OCI-LY3 (cell line): Measurements from ENCODE around the gene POLDIP2.

Experiments
- H2AFZ ChIP-seq: fragments of 200-600, 300-600 bp; shearing (Covaris generic); 2 replicates; pipeline ENCODE4 v1.6.0; 2014; ENCODE audit warnings: antibody characterized with exemption, low read depth, low read length
- H3K27ac ChIP-seq: fragments of 200-600, 300-600 bp; sonication (generic); 2 replicates; pipeline ENCODE4 v1.5.1; 2014; ENCODE audit warnings: mild to moderate bottlenecking, low read length, moderate library complexity, mixed read lengths
- H3K27me3 ChIP-seq: fragments of 200-600, 300-600 bp; sonication (generic); 2 replicates; pipeline ENCODE4 v1.6.1; 2014; ENCODE audit warnings: low read depth, low read length, mixed read lengths
- H3K36me3 ChIP-seq: fragments of 200-600, 300-600 bp; sonication (generic); replicated peaks from 2 replicates; pipeline ENCODE3; 2014; ENCODE audit warnings: low read depth, low read length, mixed read lengths
- H3K4me1 ChIP-seq: fragments of 300-600, 200-600 bp; sonication (generic); 2 replicates; pipeline ENCODE4 v1.6.1; 2014; ENCODE audit warnings: low read length, mixed read lengths
- H3K4me2 ChIP-seq: fragments of 200-600, 300-600 bp; sonication (generic); 2 replicates; pipeline ENCODE4 v1.6.1; 2014; ENCODE audit warnings: low read length, mixed read lengths
- H3K4me3 ChIP-seq: fragments of 300-600, 200-600 bp; sonication (generic); 2 replicates; pipeline ENCODE4 v1.5.1; 2014; ENCODE audit warnings: antibody characterized with exemption, mild to moderate bottlenecking, low read length, moderate library complexity
- H3K79me2 ChIP-seq: fragments of 300-600, 200-600 bp; shearing (Covaris generic); 2 replicates; pipeline ENCODE4 v1.6.1; 2014; ENCODE audit warnings: mild to moderate bottlenecking, low read length, mixed read lengths
- H3K9ac ChIP-seq: fragments of 300-600, 200-600 bp; shearing (Covaris generic); 2 replicates; pipeline ENCODE4 v1.6.0; 2014; ENCODE audit warnings: mild to moderate bottlenecking, low read length, moderate library complexity
- H3K9me3 ChIP-seq: fragments of 200-600, 300-600 bp; shearing (Covaris generic); 2 replicates; pipeline ENCODE4 v1.6.1; 2014; ENCODE audit warnings: low read length, mixed read lengths; ENCODE audit not compliant: insufficient read depth
- H4K20me1 ChIP-seq: fragments of 200-600, 300-600 bp; sonication (generic); 2 replicates; pipeline ENCODE4 v1.6.1; 2016; ENCODE audit warnings: low read length, mixed read lengths; ENCODE audit not compliant: insufficient read depth
- CTCF ChIP-seq: fragments of 200-600, 300-600 bp; sonication (generic); IDR thresholded peaks from 2 replicates; pipeline ENCODE4 v1.5.1; 2014; ENCODE audit warnings: antibody characterized with exemption, low read length, low read depth
- EZH2phosphoT487 ChIP-seq: fragments of 200-600 bp; shearing (Covaris generic); IDR thresholded peaks from 2 replicates; pipeline ENCODE4 v1.6.1; 2018; ENCODE audit warnings: antibody characterized with exemption, mixed run types, low read depth

Gene POLDIP2

GRCh38 chr17:28368306-28368831 lies 11.0 kb upstream of the POLDIP2 start:
- peaks cover 13% of the 10 kb centered on the region for H3K4me1 ChIP-seq
- no peak overlapping the region for H3K9ac ChIP-seq
- H4K20me1 ChIP-seq: peaks cover 9% of the 10 kb centered on the region; the same call in 1 of the 2 replicates
- no peak overlapping the region for H3K27ac ChIP-seq
- H3K9me3 ChIP-seq: no peaks in the 10 kb centered on the region
- H3K79me2 ChIP-seq: peaks cover 16% of the 10 kb centered on the region
- TF ChIP-seq EZH2phosphoT487: no peak
- TF ChIP-seq CTCF: no peak
- peaks cover 3% of the 10 kb centered on the region for H3K36me3 ChIP-seq
- no peak overlapping the region for H3K4me2 ChIP-seq
- no peak overlapping the region for H2AFZ ChIP-seq
- no peaks in the 10 kb centered on the region for H3K27me3 ChIP-seq
- H3K4me3 ChIP-seq: no peak overlapping the region

DNA sequence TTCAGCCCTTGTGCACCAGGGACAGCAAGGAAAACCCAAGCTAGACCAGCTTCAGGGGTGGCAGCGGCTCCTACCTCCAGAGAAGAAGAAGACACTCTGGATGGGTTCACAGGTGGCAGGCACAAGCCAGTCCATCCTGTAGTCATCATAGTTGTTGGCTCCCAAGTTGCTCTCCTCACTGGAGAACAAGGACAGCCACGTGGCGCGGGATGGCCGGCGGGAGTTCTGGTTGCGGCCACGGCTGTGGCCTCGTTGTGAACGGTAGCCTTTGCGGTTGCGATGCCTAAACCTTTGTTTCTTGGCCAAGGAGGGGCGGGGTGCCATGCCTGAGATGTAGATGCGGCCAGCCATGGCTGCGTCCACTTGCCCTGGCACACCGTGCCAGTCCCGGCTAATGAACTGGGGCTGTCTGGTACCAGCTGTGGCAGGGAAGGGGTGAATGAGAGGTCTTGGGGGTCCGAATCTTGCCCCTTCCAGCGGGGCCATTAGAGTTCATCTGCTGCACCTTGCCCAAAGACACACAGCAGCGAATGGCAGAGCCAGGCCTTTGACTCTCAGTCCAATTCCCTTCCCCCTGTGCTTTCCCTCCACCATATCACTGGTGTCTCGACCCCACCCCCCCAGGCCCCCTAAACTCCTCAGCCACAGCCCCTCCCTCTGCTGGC lies 10.4 kb upstream of the POLDIP2 start:
- Histone ChIP-seq H3K9me3 (no peaks in the 10 kb centered on the region), H3K4me2 (no peak overlapping the region), H4K20me1 (0 out of 2 replicates have a peak, but pooled peaks cover 3% of the 10 kb centered on the region), H3K27me3 (no peaks in the 10 kb centered on the region), H3K27ac (no peak overlapping the region), H3K79me2 (peaks cover 10% of the 10 kb centered on the region), H3K36me3 (peaks cover 3% of the 10 kb centered on the region), H3K4me1 (peaks cover 7% of the 10 kb centered on the region), H2AFZ (no peak overlapping the region), H3K9ac (no peak overlapping the region), H3K4me3 (no peak overlapping the region)
- TF ChIP-seq EZH2phosphoT487: no peak
- TF ChIP-seq CTCF: no peak

DNA sequence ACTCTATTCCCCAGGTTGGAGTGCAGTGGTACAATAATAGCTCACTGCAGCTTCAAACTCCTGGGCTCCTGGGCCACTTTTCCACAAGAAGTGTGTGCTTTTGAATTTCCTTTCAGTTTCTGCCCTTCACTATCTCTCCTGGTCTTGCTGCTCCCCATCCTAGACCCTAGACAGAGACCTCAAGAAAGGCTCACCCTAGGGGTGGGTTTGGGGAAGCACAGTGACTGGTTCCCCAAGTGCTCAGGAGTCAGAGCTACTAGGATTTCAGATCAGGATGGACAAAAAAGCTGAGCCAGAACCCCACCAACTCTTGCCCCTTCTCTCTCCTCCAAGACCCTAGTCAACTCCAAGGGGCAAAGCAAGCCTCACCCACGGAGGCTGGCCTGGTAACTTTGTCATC lies 9.3 kb upstream of the POLDIP2 start:
- H3K9ac ChIP-seq: no peak overlapping the region
- TF ChIP-seq CTCF (no peak), EZH2phosphoT487 (no peak)
- no peak overlapping the region for H3K4me2 ChIP-seq
- H2AFZ ChIP-seq: no peak overlapping the region
- H3K27ac ChIP-seq: no peak overlapping the region
- no peaks in the 10 kb centered on the region for H3K27me3 ChIP-seq
- H3K4me1 ChIP-seq: peaks cover 6% of the 10 kb centered on the region
- no peaks in the 10 kb centered on the region for H4K20me1 ChIP-seq
- no peaks in the 10 kb centered on the region for H3K79me2 ChIP-seq
- H3K36me3 ChIP-seq: peaks cover 8% of the 10 kb centered on the region
- H3K9me3 ChIP-seq: no peaks in the 10 kb centered on the region
- H3K4me3 ChIP-seq: no peak overlapping the region

GRCh38 chr17:28365487-28365886 lies 8.2 kb upstream of the POLDIP2 start:
- H3K79me2 ChIP-seq: no peaks in the 10 kb centered on the region
- TF ChIP-seq EZH2phosphoT487: no peak
- TF ChIP-seq CTCF: no peak
- no peaks in the 10 kb centered on the region for H3K4me1 ChIP-seq
- no peak overlapping the region for H3K27ac ChIP-seq
- no peak overlapping the region for H3K4me2 ChIP-seq
- peaks cover 19% of the 10 kb centered on the region for H3K36me3 ChIP-seq
- H3K9me3 ChIP-seq: no peaks in the 10 kb centered on the region
- no peaks in the 10 kb centered on the region for H3K27me3 ChIP-seq
- H3K9ac ChIP-seq: no peak overlapping the region
- H3K4me3 ChIP-seq: no peak overlapping the region
- H2AFZ ChIP-seq: no peak overlapping the region
- no peaks in the 10 kb centered on the region for H4K20me1 ChIP-seq
